H1 (cell line): ENCODE results near the gene NOG. TPM values are rescaled to one million over a fixed set of nuclear protein-coding genes. Genes with fewer than 3 reads are reported as not detected.
A peak's percentile ranks its signal among the peaks of the same experiment; 100 is the strongest.

Experiments
- CTBP2 ChIP-seq: IDR thresholded peaks from 2 replicates; pipeline ENCODE4 v1.7.0; 2011; ENCODE audit warnings: borderline replicate concordance, mild to moderate bottlenecking, moderate library complexity, mixed read lengths, low read length; ENCODE audit not compliant: insufficient read depth, insufficient read length
- HDAC6 ChIP-seq: IDR thresholded peaks from one replicate; pipeline ENCODE4 v1.7.1; 2012; ENCODE audit warnings: low read depth, mild to moderate bottlenecking, inconsistent platforms, low read length, moderate library complexity
- JUND ChIP-seq: IDR thresholded peaks from 2 replicates; pipeline ENCODE4 v1.6.1; 2011; ENCODE audit warnings: mild to moderate bottlenecking, improper control_type of control experiment, low read length
- KDM5A ChIP-seq: fragments of 200-600 bp; IDR thresholded peaks from 2 replicates; pipeline ENCODE4 v1.7.1; 2012; ENCODE audit warnings: mild to moderate bottlenecking, low read length, inconsistent platforms, mixed read lengths
- TAF1 ChIP-seq: IDR thresholded peaks from 2 replicates; pipeline ENCODE4 v1.6.1; 2011; ENCODE audit warnings: mild to moderate bottlenecking, low read depth, low read length
- polyA plus RNA-seq, 7 experiments: library from polyadenylated mRNA; depleted of rRNA in 3 of 7; stranded (reverse) in 5 of 7; unstranded in 2 of 7; fragments of >200 nt in 5 of 7; fragments of 200-250 nt in 2 of 7; gene quantifications; 1 replicate in 5 of 7; 2 replicates in 1 of 7; 4 replicates in 1 of 7; pipeline versions ENCODE4 v1.2.1 to v1.2.3, GENCODE V29; 2011 to 2013; ENCODE audit warnings: missing spikeins in 2 of 7, mixed read lengths in 2 of 7
- total RNA-seq: library from RNA; stranded (reverse); fragmentation: NEBNext Ultra II Directional; extraction: Animal tissue kit (Norgen Biotek cat#: 25700); gene quantifications from 2 replicates; pipeline ENCODE4 v1.2.1, GENCODE V29; 2021

Gene NOG
- total and polyA plus RNA-seq, 2 of the 8 experiments (the other 6 are each of a cell fraction or from before 2014, with no cell fraction given), result 0.35 TPM

GRCh38 chr17:56593646-56594319 is at the start of gene NOG (continued):
- TF ChIP-seq HDAC6, result no peak
- 0 out of 2 replicates have a peak, but pooled peaks have one; percentile 24 for TF ChIP-seq TAF1
- TF ChIP-seq JUND, result no peak
- no peak for TF ChIP-seq KDM5A
- no peak for TF ChIP-seq CTBP2
